AML-193 (cell line): Measurements from ENCODE around the gene METTL8.
"Not testable (repeated sequence)": the region's sequence is repeated elsewhere in the genome, so short reads cannot be mapped to it uniquely, and the experiment has no call there.

ENCODE experiments used
- DNase-seq, 2 experiments: peaks; one replicate each; lab custom pipeline; 2025; lab: John Stamatoyannopoulos, UW

METTL8 gene

GRCh38 chr2:171345971-171346722 lies 87.6 kb downstream of the METTL8 start:
- no peak for DNase-seq

DNA sequence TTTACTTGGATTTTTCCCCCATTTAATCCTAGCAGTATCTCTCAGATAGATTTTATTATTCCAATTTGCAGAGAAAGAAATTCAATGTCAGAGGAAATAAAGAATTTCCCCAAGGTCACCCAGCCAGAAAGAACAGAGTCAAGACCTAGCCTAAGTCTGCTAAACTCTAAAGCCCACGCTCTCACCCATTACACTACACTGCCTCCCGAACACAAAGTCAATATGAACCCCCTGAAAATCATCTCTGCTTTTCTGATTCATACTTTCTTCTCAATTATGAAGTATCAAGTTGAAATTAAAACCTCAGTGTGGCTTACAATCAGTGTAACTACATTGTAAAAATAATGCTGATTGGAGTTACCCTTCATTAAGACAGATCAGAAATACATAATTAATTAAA lies 89.6 kb downstream of the METTL8 start:
- DNase-seq, result no peak

- DNase-seq, result no peak
Observed at GRCh38 chr2:171342067-171342413, 91.8 kb downstream of the METTL8 start.

GRCh38 chr2:171341394-171342066 lies 92.3 kb downstream of the METTL8 start:
- DNase-seq, result no peak

DNA sequence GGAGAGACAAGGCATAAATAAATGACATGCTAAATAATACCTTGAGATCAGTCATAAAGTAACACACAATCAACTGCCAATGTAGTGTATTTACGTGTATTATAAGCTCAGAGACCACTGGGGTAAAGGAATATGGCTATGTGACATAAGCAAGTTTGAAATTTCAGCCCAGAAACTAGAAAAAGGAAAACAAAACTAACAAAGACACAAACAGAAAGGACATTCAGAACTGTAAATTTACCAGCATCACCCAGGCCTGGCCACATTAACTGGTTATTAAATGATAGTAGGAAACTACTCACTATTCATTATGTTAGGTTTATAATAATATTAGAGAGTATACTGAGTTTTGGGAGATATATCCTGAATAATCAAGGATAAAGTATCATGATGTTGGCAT lies 98.8 kb downstream of the METTL8 start:
- no peak for DNase-seq

- no peak for DNase-seq
Observed at GRCh38 chr2:171334171-171334570, 99.6 kb downstream of the METTL8 start.

DNA sequence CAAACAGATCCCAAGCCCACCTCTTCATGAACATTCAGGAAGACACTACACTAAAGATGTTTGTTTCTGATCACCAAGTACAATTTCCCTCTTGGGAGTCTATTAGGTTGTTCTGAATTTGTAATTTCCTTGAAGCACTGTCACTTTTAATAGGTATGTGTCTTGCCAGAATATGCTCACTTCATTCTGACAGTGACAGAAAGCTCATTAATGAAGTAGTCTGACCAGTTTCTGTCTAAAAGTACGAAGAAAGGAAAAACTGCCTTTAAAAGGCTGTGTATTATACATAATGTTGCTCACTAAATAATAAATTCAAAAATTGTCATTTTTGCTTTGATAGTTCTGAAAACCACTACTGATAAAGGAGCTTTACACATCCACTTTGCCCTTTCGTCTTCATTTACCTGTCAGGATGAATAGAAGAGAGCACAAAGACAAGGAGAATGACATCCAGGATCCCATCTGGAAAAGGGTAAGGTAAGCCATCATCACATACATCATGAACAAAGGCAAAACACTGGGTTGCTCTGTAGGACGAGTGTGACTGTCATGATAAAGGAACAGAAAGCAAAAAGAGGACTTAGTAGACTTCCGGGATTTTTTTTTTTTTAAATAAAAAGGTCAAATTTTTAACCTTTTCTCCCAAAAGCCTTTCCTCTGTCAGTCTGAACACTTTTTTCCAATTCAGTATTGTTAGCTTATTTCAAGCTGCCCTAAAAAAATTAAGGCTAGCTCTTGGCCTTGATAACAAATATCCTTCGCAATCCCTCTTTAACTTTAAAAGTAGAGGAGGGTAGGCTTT lies 103.4 kb downstream of the METTL8 start:
- no peak for DNase-seq

DNA sequence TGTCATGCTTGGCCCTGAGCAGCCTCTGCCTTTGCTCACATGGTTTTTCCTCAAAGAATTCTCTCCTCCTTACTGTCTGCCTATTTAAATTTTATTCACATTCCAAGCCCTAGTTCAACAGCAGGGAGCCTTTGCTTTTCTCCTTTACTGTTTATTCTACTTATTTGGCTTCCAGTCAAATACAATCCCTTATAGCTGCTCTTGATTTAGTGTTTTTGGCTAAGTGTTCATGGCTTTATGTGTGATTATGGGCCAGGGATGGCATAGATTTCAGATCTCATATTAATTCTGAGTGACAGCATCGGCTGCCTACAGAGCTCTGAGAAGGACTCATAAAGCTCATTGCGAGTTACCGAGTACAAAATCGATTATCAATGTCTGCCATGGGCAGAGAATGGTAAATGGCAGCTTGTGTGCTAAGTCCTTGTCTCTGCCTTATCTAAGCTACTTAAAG lies 106.7 kb downstream of the METTL8 start:
- DNase-seq, result no peak

DNA sequence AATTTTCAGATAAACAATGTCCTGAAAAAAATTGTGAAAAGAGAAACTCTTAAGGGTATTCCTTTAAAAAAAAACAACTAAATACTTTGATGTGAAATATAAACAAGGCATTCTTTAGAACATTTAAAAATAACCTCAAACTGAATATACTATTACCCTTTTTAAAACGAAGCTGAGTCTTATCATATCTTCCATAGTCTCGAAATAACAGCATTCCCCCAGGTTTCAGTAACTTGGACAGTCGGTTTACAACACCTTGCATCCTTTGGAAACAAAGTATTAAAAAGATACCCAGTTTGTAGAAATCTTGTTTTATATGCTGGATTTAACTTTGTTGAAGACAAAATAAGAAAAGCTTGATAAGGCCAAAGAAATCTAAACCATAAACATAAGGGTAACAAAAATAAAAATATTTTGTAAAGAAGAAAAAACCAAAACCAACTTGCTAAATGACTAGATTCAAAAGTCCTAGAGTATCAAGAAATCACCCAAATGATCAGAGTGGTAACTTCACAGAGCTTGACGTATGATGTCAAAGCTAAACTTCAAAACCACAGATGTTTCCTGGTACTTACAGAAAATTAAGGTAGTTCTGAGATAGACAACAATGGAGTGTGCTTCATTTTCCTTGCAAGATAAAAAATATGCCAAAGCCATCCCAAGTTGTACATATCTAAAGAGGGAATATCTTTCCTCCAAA lies 107.8 kb downstream of the METTL8 start:
- DNase-seq, result no peak

- DNase-seq, result no peak
Observed at GRCh38 chr2:171323971-171324528, 109.7 kb downstream of the METTL8 start.

- DNase-seq, result no peak
Observed at GRCh38 chr2:171322928-171323327, 110.9 kb downstream of the METTL8 start.

DNA sequence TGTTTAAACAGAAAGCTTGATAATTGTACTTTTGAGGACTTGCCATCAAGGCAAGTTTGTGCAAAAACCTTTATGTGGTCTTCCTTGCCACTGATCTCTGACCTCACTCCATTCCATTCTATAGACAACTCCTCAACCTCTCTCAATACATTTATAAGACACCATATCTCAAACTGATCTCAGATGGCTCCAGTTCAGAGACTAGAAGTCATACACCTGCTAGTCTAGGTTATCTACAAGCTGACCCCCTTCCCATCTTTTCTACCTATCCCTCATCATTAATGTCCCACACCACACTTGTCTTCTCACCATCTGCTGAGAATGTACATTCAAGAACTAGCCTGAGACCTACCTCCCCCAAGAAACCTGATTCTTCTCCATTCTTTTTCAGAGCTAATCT lies 113.1 kb downstream of the METTL8 start:
- DNase-seq, result no peak

DNA sequence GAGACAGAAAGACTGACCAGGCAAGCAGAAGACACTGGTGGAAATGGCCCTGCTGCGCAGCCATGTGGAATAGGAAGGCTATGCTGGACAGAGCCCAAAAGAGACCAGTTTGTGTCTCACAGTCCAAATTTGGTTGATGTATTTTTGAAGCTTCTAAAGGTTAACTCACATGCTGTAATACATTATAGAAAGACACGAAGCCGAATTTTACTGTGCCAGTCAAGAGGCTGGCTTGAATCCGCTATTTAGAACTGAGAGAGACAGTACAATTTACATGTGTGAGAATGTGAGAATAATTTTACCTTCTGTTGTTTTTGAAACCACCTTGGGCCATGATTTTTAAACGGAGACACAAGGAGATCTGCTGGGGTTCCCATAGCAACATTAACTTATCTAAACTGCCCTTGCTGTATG lies 113.6 kb downstream of the METTL8 start:
- DNase-seq, result no peak

- DNase-seq, result no peak
Observed at GRCh38 chr2:171319164-171319810, 114.5 kb downstream of the METTL8 start.

- DNase-seq, result no peak
Observed at GRCh38 chr2:171318463-171318934, 115.3 kb downstream of the METTL8 start.

- no peak for DNase-seq
Observed at GRCh38 chr2:171317492-171318125, 116.2 kb downstream of the METTL8 start.

- DNase-seq, result no peak
Observed at GRCh38 chr2:171316755-171317337, 116.9 kb downstream of the METTL8 start.

GRCh38 chr2:171316220-171316619 lies 117.6 kb downstream of the METTL8 start:
- no peak for DNase-seq

- DNase-seq, result no peak
Observed at GRCh38 chr2:171315781-171316180, 118.0 kb downstream of the METTL8 start.

- not testable (repeated sequence) for DNase-seq
Observed at GRCh38 chr2:171312182-171312581, 121.6 kb downstream of the METTL8 start.
